Tibial nerve (tissue), 4 donors: Measurements from ENCODE around the gene CLDND1. TPM values are rescaled to one million over a fixed set of nuclear protein-coding genes. Genes with fewer than 3 reads are reported as not detected.

Experiments
- DNase-seq, 2 donors: peaks; one replicate each; pipeline ENCODE4 v3.0.0-alpha.2; 2019; ENCODE audit warnings: low spot score in 2 of 2
- H3K27ac ChIP-seq, 4 donors: fragments of 200-600 bp; sonication (generic) in 3 of 4; one replicate each; pipeline ENCODE4 v1.5.1; 2017 to 2019; ENCODE audit warnings: mild to moderate bottlenecking in 1 of 4
- H3K27me3 ChIP-seq, 2 donors: fragments of 200-600 bp; sonication (generic) in 1 of 2; one replicate each; pipeline versions ENCODE4 v1.5.1 to v1.6.0; 2017 to 2019
- H3K36me3 ChIP-seq, 3 donors: fragments of 200-600 bp; sonication (generic); one replicate each; pipeline ENCODE4 v1.5.1; 2018 to 2019
- H3K4me1 ChIP-seq, 4 donors: fragments of 200-600 bp; sonication (generic) in 3 of 4; one replicate each; pipeline ENCODE4 v1.5.1; 2017 to 2019
- H3K4me3 ChIP-seq, 4 donors: fragments of 200-600 bp; sonication (generic) in 3 of 4; one replicate each; pipeline ENCODE4 v1.5.1; 2017 to 2019; ENCODE audit warnings: mild to moderate bottlenecking in 1 of 4, moderate library complexity in 1 of 4
- H3K9me3 ChIP-seq, 4 donors: fragments of 200-600 bp; sonication (generic) in 3 of 4; one replicate each; pipeline ENCODE4 v1.5.1; 2017 to 2019
- CTCF ChIP-seq, 5 experiments: fragments of 200-600 bp in 3 of 5; fragments of 450-650 bp in 2 of 5; sonication (generic) in 3 of 5; IDR thresholded peaks; one replicate each; pipeline ENCODE4 v1.5.1; 2016 to 2019; ENCODE audit warnings: antibody characterized with exemption in 5 of 5, mild to moderate bottlenecking in 3 of 5, moderate library complexity in 2 of 5
- EP300 ChIP-seq, 2 donors: sonication (generic); formaldehyde crosslinking; IDR thresholded peaks; one replicate each; pipeline ENCODE4 v1.6.1; 2017; ENCODE audit warnings: antibody characterized with exemption in 2 of 2, mild to moderate bottlenecking in 1 of 2
- POLR2A ChIP-seq, 2 donors: fragments of 450-650 bp; IDR thresholded peaks; one replicate each; pipeline ENCODE4 v1.6.1; 2017; ENCODE audit warnings: antibody characterized with exemption in 2 of 2, mild to moderate bottlenecking in 2 of 2, moderate library complexity in 2 of 2
- WGBS, 2 donors: methylation state at CpG; one replicate each; pipeline ENCODE4 v1.1.5; 2018; 5-methylcytosine and 5-hydroxymethylcytosine counted together
- total RNA-seq, 4 donors: library from RNA; depleted of rRNA; stranded (reverse); fragments of >200 nt; gene quantifications; one replicate each; pipeline ENCODE4 v1.1.0, GENCODE V29; 2016

CLDND1 gene
- total RNA-seq, 4 donors from 2014 or later, result 106 to 191 (median 172) TPM

GRCh38 chr3:98513091-98513511 lies 9.6 kb downstream of the CLDND1 start:
- DNase-seq, result no peak
- peaks cover 0 to under 1% (median 0%) of the 10 kb centered on the region in 4 donors for H3K4me1 ChIP-seq
- no peaks in the 10 kb centered on the region for H3K27me3 ChIP-seq
- peaks cover 0 to 87% (median 0%) of the 10 kb centered on the region in 3 donors for H3K36me3 ChIP-seq
- TF ChIP-seq CTCF (IDR thresholded peaks at IDR 0.05) (no peak), EP300 (IDR thresholded peaks at IDR 0.05) (no peak), POLR2A (IDR thresholded peaks at IDR 0.05) (no peak)
- no peak overlapping the region for H3K27ac ChIP-seq
- 76 to 81% methylated on average over 4 of the region's 4 CpGs for WGBS, 2 donors
- H3K4me3 ChIP-seq, result no peak overlapping the region
- H3K9me3 ChIP-seq, result no peaks in the 10 kb centered on the region

GRCh38 chr3:98512576-98512975 lies 10.1 kb downstream of the CLDND1 start:
- Histone ChIP-seq H3K4me3 (no peak overlapping the region), H3K4me1 (no peaks in the 10 kb centered on the region), H3K9me3 (no peaks in the 10 kb centered on the region), H3K27me3 (no peaks in the 10 kb centered on the region), H3K27ac (no peak overlapping the region), H3K36me3 (peaks cover 0 to 83% (median 0%) of the 10 kb centered on the region in 3 donors)
- TF ChIP-seq EP300 (IDR thresholded peaks at IDR 0.05) (no peak), POLR2A (IDR thresholded peaks at IDR 0.05) (no peak), CTCF (IDR thresholded peaks at IDR 0.05) (no peak)
- DNase-seq, result no peak
- 92 to 95% methylated on average over 4 of the region's 4 CpGs for WGBS, 2 donors

- Histone ChIP-seq H3K27ac (no peak overlapping the region), H3K9me3 (no peaks in the 10 kb centered on the region), H3K4me3 (no peak overlapping the region), H3K36me3 (peaks cover 0 to 67% (median 0%) of the 10 kb centered on the region in 3 donors), H3K4me1 (no peaks in the 10 kb centered on the region), H3K27me3 (no peaks in the 10 kb centered on the region)
- no peak for TF ChIP-seq EP300 (IDR thresholded peaks at IDR 0.05)
- no peak for TF ChIP-seq POLR2A (IDR thresholded peaks at IDR 0.05)
- TF ChIP-seq CTCF (IDR thresholded peaks at IDR 0.05), result no peak
- WGBS, 2 donors, result 96 to 98% methylated on average over 2 of the region's 2 CpGs
- DNase-seq, result no peak
Measured at GRCh38 chr3:98508582-98508981, 14.1 kb downstream of the CLDND1 start.

GRCh38 chr3:98504539-98504938 lies 18.2 kb downstream of the CLDND1 start:
- no peak overlapping the region for H3K4me3 ChIP-seq
- 36 to 57% methylated on average over 4 of the region's 4 CpGs for WGBS, 2 donors
- no peaks in the 10 kb centered on the region for H3K9me3 ChIP-seq
- TF ChIP-seq EP300 (IDR thresholded peaks at IDR 0.05) (no peak), CTCF (IDR thresholded peaks at IDR 0.05) (no peak), POLR2A (IDR thresholded peaks at IDR 0.05) (no peak)
- no peak overlapping the region for H3K27ac ChIP-seq
- no peak for DNase-seq
- no peaks in the 10 kb centered on the region for H3K4me1 ChIP-seq
- peaks cover 0 to 37% (median 0%) of the 10 kb centered on the region in 3 donors for H3K36me3 ChIP-seq
- no peaks in the 10 kb centered on the region for H3K27me3 ChIP-seq

- TF ChIP-seq EP300 (IDR thresholded peaks at IDR 0.05), result no peak
- H3K4me1 ChIP-seq, result no peaks in the 10 kb centered on the region
Measured at GRCh38 chr3:98501863-98502576, 20.7 kb downstream of the CLDND1 start.

More at GRCh38 chr3:98501863-98502576, 20.7 kb downstream of the CLDND1 start:
- H3K27ac ChIP-seq, result no peak overlapping the region
- DNase-seq, result no peak
- H3K36me3 ChIP-seq, result peaks cover 0 to 20% (median 0%) of the 10 kb centered on the region in 3 donors
- no peaks in the 10 kb centered on the region for H3K27me3 ChIP-seq
- H3K9me3 ChIP-seq, result no peaks in the 10 kb centered on the region
- no peak overlapping the region for H3K4me3 ChIP-seq
- WGBS, 2 donors, result 91 to 95% methylated on average over 5 of the region's 5 CpGs
